Measurements from ENCODE around the gene CCSAP. TPM values are rescaled to one million over a fixed set of nuclear protein-coding genes. Genes with fewer than 3 reads are reported as not detected.

Gene CCSAP
- total RNA-seq, 3 donors from 2014 or later: 1.6 to 4.2 (median 3.3) TPM

GRCh38 chr1:229352975-229353374 lies 10.1 kb upstream of the CCSAP start:
- H3K4me1 ChIP-seq (ENCODE audit: low read depth): no peaks in the 10 kb centered on the region
- ATAC-seq (no peak), DNase-seq (no peak)
- intact Hi-C loops (cut with DNase I, micrococcal nuclease): no loop called here
- peaks cover 4% of the 10 kb centered on the region for H3K9me3 ChIP-seq
- no peaks in the 10 kb centered on the region for H3K36me3 ChIP-seq (ENCODE audit: low read depth)
- TF ChIP-seq CTCF (IDR thresholded peaks at IDR 0.05): no peak
- no peak overlapping the region for H3K4me3 ChIP-seq

- Histone ChIP-seq H3K9me3 (peaks cover 4% of the 10 kb centered on the region), H3K36me3 (ENCODE audit: low read depth) (no peaks in the 10 kb centered on the region), H3K4me1 (ENCODE audit: low read depth) (no peaks in the 10 kb centered on the region), H3K4me3 (no peak overlapping the region)
- ATAC-seq (no peak), DNase-seq (no peak)
- TF ChIP-seq CTCF (IDR thresholded peaks at IDR 0.05): no peak
- intact Hi-C loops (cut with DNase I, micrococcal nuclease): no loop called here
These were observed 6.9 kb upstream of the CCSAP start for GRCh38 chr1:229349463-229350385.

GRCh38 chr1:229347528-229347927 lies 4.7 kb upstream of the CCSAP start:
- DNase-seq (no peak), ATAC-seq (no peak)
- Histone ChIP-seq H3K9me3 (no peaks in the 10 kb centered on the region), H3K4me3 (no peak overlapping the region), H3K4me1 (ENCODE audit: low read depth) (peaks cover 7% of the 10 kb centered on the region), H3K36me3 (ENCODE audit: low read depth) (no peaks in the 10 kb centered on the region)
- TF ChIP-seq CTCF (IDR thresholded peaks at IDR 0.05): no peak
- intact Hi-C loops (cut with DNase I, micrococcal nuclease): no loop called here

GRCh38 chr1:229344937-229345684 lies 2.3 kb upstream of the CCSAP start:
- Histone ChIP-seq H3K4me3 (no peak overlapping the region), H3K4me1 (ENCODE audit: low read depth) (peaks cover 14% of the 10 kb centered on the region), H3K36me3 (ENCODE audit: low read depth) (no peaks in the 10 kb centered on the region), H3K9me3 (no peaks in the 10 kb centered on the region)
- intact Hi-C loops (cut with DNase I, micrococcal nuclease): no loop called here
- no peak for ATAC-seq
- no peak for TF ChIP-seq CTCF (IDR thresholded peaks at IDR 0.05)
- DNase-seq: no peak

- intact Hi-C loops (cut with DNase I, micrococcal nuclease): no loop called here
- TF ChIP-seq CTCF (IDR thresholded peaks at IDR 0.05): no peak
- no peak for ATAC-seq
These were observed 1.3 kb upstream of the CCSAP start for GRCh38 chr1:229344139-229344538.

More at GRCh38 chr1:229344139-229344538, 1.3 kb upstream of the CCSAP start:
- Histone ChIP-seq H3K9me3 (no peaks in the 10 kb centered on the region), H3K36me3 (ENCODE audit: low read depth) (no peaks in the 10 kb centered on the region), H3K4me3 (no peak overlapping the region), H3K4me1 (ENCODE audit: low read depth) (peaks cover 14% of the 10 kb centered on the region)
- no peak for DNase-seq

Measured in mucosa of descending colon (tissue), 3 donors.